Breast epithelium (tissue), 4 donors: ENCODE data around the gene SLC28A1. TPM values are rescaled to one million over a fixed set of nuclear protein-coding genes. Genes with fewer than 3 reads are reported as not detected.
"Not testable (repeated sequence)": the region's sequence is repeated elsewhere in the genome, so short reads cannot be mapped to it uniquely, and the experiment has no call there.

Experiments
- DNase-seq, 2 donors: peaks; one replicate each; pipeline ENCODE4 v3.0.0-alpha.2; 2019; ENCODE audit warnings: low spot score in 2 of 2
- H3K27ac ChIP-seq, 2 donors: fragments of 200-600 bp; sonication (generic) in 1 of 2; one replicate each; pipeline ENCODE4 v1.5.1; 2016 to 2019; ENCODE audit warnings: mild to moderate bottlenecking in 1 of 2
- H3K27me3 ChIP-seq, 2 donors: fragments of 200-600 bp; sonication (generic) in 1 of 2; one replicate each; pipeline versions ENCODE4 v1.5.1 to v1.6.0; 2017 to 2019; ENCODE audit warnings: control low read depth in 1 of 2, mild to moderate bottlenecking in 1 of 2
- H3K36me3 ChIP-seq: fragments of 200-600 bp; one replicate; pipeline ENCODE4 v1.5.1; 2019
- H3K4me1 ChIP-seq, 2 donors: fragments of 200-600 bp; sonication (generic); one replicate each; pipeline ENCODE4 v1.5.1; 2016 to 2019; ENCODE audit warnings: control low read depth in 1 of 2
- H3K4me3 ChIP-seq, 3 donors: fragments of 200-600 bp; sonication (generic); 1 replicate in 2 of 3; 2 replicates in 1 of 3; pipeline ENCODE4 v1.5.1; 2016 to 2019; ENCODE audit warnings: mild to moderate bottlenecking in 3 of 3, moderate library complexity in 2 of 3
- H3K9me3 ChIP-seq, 2 donors: fragments of 200-600 bp; sonication (generic) in 1 of 2; one replicate each; pipeline ENCODE4 v1.5.1; 2016 to 2019; ENCODE audit warnings: control low read depth in 1 of 2
- POLR2A ChIP-seq: fragments of 450-650 bp; IDR thresholded peaks from one replicate; pipeline ENCODE4 v1.6.1; 2016; ENCODE audit warnings: antibody characterized with exemption, mild to moderate bottlenecking, moderate library complexity
- POLR2AphosphoS5 ChIP-seq, 3 donors: sonication (generic); formaldehyde crosslinking; IDR thresholded peaks; one replicate each; pipeline ENCODE4 v1.6.1; 2017; ENCODE audit warnings: antibody characterized with exemption in 3 of 3
- intact Hi-C: fragments of 100-400 bp; cut with DNase I; formaldehyde crosslinking; loops from one replicate; pipeline ENCODE4 v1.15.1; 2023; ENCODE audit warnings: low total_unique reads
- total RNA-seq, 3 donors: library from RNA; depleted of rRNA; stranded (reverse); fragments of >200 nt; gene quantifications; one replicate each; pipeline ENCODE4 v1.1.0, GENCODE V29; 2016
- TF ChIP-seq, protein P1 (sequence below), 3 donors: fragments of 450-650 bp; IDR thresholded peaks; one replicate each; pipeline ENCODE4 v1.5.1; 2016 to 2017; ENCODE audit warnings: antibody characterized with exemption in 3 of 3, mild to moderate bottlenecking in 3 of 3, moderate library complexity in 3 of 3

Gene SLC28A1
- total RNA-seq, 3 donors from 2014 or later, result 0.59 TPM; not detected in 2

- H3K4me1 ChIP-seq, result no peaks in the 10 kb centered on the region
These were observed 44.2 kb upstream of the SLC28A1 start for GRCh38 chr15:84840255-84840654.

GRCh38 chr15:84840741-84841429, 43.6 kb upstream of the SLC28A1 start:
- Histone ChIP-seq H3K4me1 (no peaks in the 10 kb centered on the region), H3K27me3 (no peaks in the 10 kb centered on the region), H3K4me3 (no peak overlapping the region), H3K9me3 (no peaks in the 10 kb centered on the region), H3K36me3 (no peaks in the 10 kb centered on the region), H3K27ac (peak overlapping the region; percentile 57 to 71)
- intact Hi-C loops, result no loop called here
- peak in 1 of 2 donors; percentile 67 for DNase-seq
- no peak for TF ChIP-seq POLR2A
- TF ChIP-seq POLR2AphosphoS5 (IDR thresholded peaks at IDR 0.05), result peak in 1 of 3 donors; percentile 44
- TF ChIP-seq, protein P1, sequence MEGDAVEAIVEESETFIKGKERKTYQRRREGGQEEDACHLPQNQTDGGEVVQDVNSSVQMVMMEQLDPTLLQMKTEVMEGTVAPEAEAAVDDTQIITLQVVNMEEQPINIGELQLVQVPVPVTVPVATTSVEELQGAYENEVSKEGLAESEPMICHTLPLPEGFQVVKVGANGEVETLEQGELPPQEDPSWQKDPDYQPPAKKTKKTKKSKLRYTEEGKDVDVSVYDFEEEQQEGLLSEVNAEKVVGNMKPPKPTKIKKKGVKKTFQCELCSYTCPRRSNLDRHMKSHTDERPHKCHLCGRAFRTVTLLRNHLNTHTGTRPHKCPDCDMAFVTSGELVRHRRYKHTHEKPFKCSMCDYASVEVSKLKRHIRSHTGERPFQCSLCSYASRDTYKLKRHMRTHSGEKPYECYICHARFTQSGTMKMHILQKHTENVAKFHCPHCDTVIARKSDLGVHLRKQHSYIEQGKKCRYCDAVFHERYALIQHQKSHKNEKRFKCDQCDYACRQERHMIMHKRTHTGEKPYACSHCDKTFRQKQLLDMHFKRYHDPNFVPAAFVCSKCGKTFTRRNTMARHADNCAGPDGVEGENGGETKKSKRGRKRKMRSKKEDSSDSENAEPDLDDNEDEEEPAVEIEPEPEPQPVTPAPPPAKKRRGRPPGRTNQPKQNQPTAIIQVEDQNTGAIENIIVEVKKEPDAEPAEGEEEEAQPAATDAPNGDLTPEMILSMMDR (IDR thresholded peaks at IDR 0.05), result no peak

More at GRCh38 chr15:84840255-84840654, 44.2 kb upstream of the SLC28A1 start:
- Histone ChIP-seq H3K36me3 (no peaks in the 10 kb centered on the region), H3K9me3 (no peaks in the 10 kb centered on the region), H3K27me3 (no peaks in the 10 kb centered on the region), H3K27ac (peak overlapping the region; percentile 57 to 71), H3K4me3 (no peak overlapping the region)
- intact Hi-C loops, result no loop called here
- TF ChIP-seq, protein P1 (IDR thresholded peaks at IDR 0.05), result no peak
- TF ChIP-seq POLR2AphosphoS5 (IDR thresholded peaks at IDR 0.05), result no peak
- TF ChIP-seq POLR2A, result no peak
- DNase-seq, result no peak

- Histone ChIP-seq H3K9me3 (no peaks in the 10 kb centered on the region), H3K4me3 (no peak overlapping the region), H3K36me3 (no peaks in the 10 kb centered on the region), H3K27me3 (no peaks in the 10 kb centered on the region), H3K27ac (no peak overlapping the region), H3K4me1 (no peaks in the 10 kb centered on the region)
- no peak for DNase-seq
- intact Hi-C loops, result no loop called here
- TF ChIP-seq POLR2A (no peak), POLR2AphosphoS5 (IDR thresholded peaks at IDR 0.05) (no peak)
- TF ChIP-seq, protein P1 (IDR thresholded peaks at IDR 0.05), result no peak
These were observed 41.7 kb upstream of the SLC28A1 start for GRCh38 chr15:84842781-84843180.

DNA sequence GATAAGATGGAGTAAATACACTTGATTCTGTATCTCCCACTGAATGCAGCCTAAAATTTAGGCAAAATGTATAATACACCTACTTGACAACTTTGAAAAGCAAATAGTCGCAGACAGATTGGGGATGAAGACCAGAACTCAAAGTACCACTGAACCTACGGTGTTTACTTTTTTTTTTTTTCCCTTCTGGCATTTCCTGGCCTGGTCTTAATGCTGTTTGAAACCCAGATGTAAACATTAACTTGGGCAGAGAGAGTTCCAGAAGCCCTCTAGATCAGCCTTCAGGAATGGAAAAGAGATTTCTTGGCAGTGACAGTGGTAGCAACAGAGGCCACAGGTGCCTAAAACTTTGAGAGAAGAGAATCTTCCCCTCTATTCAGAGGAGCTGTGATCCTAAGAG, 39.5 kb upstream of the SLC28A1 start:
- Histone ChIP-seq H3K27me3 (no peaks in the 10 kb centered on the region), H3K36me3 (no peaks in the 10 kb centered on the region), H3K4me3 (no peak overlapping the region), H3K4me1 (no peaks in the 10 kb centered on the region), H3K9me3 (no peaks in the 10 kb centered on the region), H3K27ac (peak overlapping the region in 1 of 2 donors; percentile 38)
- TF ChIP-seq POLR2AphosphoS5 (IDR thresholded peaks at IDR 0.05) (no peak), POLR2A (no peak)
- TF ChIP-seq, protein P1 (IDR thresholded peaks at IDR 0.05), result no peak
- intact Hi-C loops, result no loop called here
- DNase-seq, result no peak

DNA sequence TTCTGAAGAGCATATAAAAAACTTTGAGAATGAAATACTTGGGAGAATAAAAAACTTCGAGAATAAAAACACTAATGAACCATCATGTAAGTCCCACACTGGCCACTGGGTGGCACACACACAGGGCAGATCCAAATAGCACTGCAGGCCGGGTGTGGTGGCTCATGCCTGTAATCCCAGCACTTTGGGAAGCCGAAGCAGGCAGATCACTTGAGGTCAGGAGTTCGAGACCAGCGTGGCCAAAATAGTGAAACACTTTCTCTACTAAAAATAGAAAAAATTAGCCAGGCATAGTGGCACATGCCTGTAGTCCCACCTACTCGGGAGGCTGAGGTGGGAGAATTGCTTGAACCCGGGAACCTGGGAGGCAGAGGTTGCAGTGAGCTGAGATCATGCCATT, 38.8 kb upstream of the SLC28A1 start:
- H3K36me3 ChIP-seq, H3K27me3 ChIP-seq, H3K4me3 ChIP-seq, intact Hi-C loops, H3K9me3 ChIP-seq, H3K4me1 ChIP-seq: not testable (repeated sequence)
- TF ChIP-seq, protein P1 (IDR thresholded peaks at IDR 0.05), result peak; percentile 52 to 75 (median 63)
- peak overlapping the region in 1 of 2 donors; percentile 38 for H3K27ac ChIP-seq
- DNase-seq, result peak; percentile 61 to 66
